HG03439 (cell line): Measurements from ENCODE around the gene ZNF45.
"Not testable (repeated sequence)": the region's sequence is repeated elsewhere in the genome, so short reads cannot be mapped to it uniquely, and the experiment has no call there.

Experiments used
- ATAC-seq: cut with Tn5 transposase; IDR thresholded peaks from one replicate; pipeline ENCODE4 v1.9.1; 2021; ENCODE audit warnings: mild to moderate bottlenecking, moderate library complexity; ENCODE audit not compliant: unreplicated experiment

ZNF45 gene

DNA sequence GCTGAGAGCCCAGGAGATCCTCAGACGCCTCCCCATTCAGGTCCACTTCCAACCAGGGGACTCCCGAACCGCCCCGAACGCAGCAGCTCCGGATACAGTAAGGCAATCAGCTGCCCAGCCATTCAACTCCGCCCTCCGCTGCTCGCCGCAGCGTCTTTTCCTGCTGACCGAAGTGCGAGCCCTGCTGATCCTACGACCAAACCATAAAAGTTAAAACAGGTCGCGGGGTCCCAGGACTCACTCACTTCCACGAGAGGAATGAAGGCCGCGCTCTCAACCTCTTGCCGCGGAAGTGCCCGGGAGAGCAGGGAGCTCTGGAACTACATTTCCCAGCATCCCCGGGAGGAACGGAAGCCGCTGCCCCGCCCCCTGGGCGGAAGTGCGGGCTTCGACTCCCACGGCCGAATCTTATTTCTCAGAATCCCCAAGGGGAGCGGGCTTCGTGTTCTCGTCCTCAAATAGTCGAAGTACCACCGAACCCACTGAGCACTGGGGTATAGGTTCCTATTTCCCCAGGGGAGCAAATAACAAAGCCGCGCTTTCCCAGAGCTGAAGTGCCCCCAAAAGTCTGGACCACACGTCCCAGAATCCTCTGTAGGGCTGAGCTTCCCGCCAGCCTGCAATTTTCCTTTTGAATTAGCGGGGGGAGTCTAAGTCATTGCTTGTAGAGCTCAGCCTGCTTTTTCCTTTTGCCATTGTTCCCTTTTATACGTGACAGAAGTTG is at the start of gene ZNF45:
ZNF45 (minus strand) TSS at position 298 of the 724 bp plus-strand sequence. CDS start 13,097 bp downstream, outside the sequence.
- ATAC-seq, result peak; percentile 91

DNA sequence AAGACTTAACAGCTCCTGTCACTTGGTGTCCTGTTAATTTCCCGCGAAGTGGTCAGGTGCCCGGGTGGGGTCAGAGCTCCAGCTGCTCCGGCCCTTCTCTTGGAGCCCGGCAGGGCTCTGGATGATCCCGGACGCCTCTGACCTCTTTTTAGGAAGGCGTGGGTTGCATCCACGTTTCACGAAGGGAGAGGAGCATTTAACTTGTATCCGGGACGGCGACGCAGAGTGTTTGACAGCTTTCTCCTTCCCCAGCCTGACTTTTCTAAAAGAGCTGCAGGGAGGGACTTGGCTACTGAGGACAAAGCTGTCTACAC is 49.6 kb upstream of the ZNF45 start:
- ATAC-seq, result no peak

DNA sequence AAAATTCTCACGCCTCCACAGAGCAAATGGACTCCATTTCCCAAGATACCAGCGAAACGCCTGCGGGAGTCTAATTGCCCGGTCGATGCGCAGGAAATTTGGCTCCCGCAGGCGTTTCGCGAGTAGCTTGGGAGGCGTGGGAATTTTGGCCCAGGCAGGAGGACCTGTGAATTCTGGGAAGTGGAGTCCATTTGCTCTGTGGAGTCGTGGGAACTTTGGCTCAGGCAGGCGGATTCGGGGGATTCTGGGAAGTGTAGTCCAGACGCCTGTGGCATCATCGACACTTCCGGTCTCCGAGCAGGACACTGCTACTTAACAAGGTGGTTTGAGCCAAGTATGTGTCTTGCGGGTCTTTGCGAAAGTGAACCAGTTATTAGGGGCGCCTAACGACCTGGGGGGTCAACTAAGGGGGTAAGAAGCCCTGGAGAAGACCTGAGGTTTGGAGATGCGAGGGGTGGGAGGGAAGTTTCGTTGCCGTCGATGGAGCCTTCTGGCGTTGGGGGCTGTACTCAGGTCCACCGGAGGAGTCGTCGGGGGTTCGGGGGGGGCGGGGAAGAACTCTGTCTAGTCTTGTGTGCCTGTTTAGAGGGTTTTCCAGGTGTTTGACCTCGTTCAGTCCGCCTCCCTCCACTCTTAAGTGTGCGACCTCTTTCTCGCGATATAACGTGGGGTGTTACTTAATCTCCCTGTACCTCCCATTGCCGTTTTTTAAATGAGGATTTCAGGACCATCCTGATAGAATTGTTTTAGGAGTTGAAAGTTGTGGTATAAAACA is 49.0 kb upstream of the ZNF45 start, which contains the start of gene ZNF155:
ZNF155 (plus strand) TSS at position 277 of the 775 bp plus-strand sequence. CDS start 4,356 bp downstream, outside the sequence.
- ATAC-seq, result peak; percentile 80

DNA sequence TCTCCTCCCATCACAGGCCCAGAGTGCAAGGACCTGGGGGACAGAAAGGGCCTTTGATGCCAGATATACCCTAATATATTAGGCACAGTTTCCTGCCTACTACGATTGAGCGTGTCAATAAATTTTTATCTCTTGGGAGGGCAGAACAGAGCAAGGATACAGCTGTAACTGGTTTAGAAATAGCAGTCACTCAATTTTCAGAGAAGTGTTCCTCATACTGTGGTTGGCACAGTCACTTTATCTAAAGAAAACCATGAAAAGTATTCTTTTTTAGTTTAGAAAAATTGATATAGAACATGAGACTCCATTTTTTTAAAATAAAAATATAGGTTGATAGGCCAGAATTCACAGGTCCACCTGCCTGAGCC is 48.4 kb upstream of the ZNF45 start:
- peak; percentile 14 for ATAC-seq

DNA sequence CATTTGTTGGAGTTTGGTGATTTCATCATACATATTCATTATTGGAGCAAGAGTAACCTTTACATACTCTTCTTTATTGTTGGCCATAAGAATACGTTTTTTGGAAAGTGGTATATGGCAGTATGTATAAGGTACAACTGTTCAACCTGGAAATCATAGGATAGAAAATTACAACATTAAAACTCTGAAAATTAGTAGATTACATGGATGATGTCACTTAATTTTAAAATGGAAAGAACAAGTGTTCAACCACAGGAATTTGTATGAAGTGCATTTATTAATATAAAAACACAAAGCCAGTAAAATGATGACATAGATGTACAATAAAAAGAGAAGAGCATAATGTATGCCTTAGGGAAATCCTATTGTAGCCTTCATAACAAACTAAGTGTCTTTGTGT is 41.6 kb upstream of the ZNF45 start:
- no peak for ATAC-seq

DNA sequence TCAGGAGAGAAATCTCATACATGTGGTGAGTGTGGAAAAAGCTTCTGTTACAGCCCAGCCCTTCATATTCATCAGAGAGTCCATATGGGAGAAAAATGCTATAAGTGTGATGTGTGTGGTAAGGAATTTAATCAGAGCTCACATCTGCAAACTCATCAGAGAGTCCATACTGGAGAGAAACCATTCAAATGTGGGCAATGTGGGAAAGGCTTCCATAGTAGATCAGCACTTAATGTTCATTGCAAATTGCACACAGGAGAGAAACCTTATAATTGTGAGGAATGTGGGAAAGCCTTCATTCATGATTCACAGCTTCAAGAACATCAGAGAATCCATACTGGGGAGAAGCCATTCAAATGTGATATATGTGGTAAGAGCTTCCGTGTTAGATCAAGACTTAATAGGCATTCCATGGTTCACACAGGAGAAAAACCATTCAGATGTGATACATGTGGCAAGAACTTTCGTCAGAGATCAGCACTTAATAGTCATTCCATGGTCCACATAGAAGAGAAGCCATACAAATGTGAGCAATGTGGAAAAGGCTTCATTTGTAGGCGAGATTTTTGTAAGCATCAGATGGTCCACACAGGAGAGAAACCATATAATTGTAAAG is 31.1 kb upstream of the ZNF45 start:
- ATAC-seq, result no peak

DNA sequence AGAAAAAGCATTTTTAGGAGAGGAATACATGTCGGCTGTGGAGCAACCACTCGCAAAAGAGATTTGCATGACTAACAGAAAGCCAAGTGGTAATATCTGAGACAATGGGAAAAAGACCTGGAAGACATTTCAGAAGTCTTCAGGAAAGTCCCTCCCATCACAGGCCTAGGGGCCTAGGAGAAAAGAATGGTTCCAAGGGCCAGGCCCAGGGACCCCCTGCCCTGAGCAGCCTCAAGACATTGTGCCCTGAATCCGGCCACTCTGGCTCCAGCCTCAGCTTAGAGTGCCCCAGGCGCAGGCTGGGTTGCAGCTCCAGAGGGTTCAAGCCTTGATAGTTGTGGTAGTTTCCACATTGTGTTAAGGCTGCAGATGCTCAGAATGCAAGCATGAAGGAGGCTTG is 25.3 kb upstream of the ZNF45 start:
- ATAC-seq, result no peak

DNA sequence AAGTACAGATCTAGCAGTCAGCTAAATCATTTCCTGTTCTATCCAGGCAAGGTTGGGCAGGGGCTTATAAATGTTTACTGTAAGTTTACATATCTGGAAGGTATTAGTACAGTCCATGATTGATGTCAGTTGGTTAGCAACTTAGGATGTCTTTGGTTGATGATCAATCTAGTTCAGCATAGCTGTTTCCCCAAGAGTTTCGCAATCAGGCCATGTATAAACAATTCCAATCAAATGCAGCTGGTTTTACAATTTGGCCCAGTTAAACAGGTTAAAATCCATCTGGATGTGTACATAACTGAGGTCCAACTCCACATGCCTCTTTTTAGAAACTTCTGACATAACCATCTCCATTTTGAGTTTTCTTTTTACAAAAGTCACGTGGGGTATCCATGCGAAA is 22.8 kb upstream of the ZNF45 start:
- no peak for ATAC-seq

DNA sequence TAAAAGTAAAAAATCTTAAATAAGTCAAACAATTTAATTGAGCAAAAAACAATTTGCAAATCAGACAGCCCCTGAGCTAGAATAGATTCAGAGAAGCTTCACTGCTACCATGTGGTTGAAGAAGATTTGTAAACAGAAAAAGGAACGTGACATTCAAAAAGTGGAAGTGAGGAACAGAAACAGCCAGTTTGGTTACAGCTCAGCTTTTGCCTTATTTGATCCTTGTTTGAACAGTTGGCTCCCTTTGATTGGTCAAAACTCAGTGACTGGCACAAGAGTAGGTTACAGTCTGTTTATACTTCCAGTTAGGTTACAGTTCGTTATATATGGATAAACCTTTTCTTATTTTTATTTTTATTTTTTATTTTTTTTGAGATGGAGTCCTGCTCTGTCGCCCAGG is 21.7 kb upstream of the ZNF45 start:
- no peak for ATAC-seq

DNA sequence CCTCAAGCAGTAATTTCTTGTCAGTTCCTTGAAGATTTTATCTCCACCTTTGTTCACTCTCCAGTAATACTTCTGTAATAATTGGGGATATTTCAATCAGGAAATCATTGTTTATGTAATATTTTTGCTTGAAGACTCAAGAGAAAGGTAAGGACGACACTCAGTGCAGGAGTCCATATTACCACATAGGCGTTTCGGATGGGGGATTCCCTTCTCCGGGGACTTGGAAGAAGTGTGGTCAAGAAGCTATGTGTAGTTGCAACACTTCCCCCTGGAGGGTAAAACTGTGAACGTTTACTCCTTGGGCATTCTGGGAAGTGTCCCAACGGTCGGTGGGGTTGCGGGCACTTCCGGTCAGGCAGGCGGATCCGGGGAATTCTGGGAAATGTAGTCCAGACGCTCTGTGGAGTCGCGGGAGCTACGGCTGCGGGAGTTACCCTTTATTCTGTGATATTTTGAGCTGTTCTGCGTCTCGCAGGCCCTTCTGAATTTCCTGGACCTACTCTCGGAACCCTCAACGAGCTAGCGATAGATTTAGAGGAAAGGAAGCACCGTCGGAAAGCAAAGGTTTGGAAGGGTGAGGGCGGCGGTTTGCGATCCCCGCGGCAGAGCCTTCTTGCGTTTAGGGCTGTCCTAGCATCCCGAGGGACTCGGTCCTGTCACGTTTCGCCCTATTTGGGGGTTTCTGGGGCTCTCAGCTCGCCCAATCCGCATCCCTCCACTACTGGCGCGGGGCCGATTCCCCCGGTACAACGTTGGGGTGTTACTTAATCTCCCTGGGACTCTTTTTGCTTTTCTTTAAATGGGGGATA is 16.0 kb upstream of the ZNF45 start, which contains the start of gene ZNF221:
ZNF221 (plus strand) TSS at position 395 of the 812 bp plus-strand sequence. CDS start 11,499 bp downstream, outside the sequence.
- ATAC-seq, result peak; percentile 95

DNA sequence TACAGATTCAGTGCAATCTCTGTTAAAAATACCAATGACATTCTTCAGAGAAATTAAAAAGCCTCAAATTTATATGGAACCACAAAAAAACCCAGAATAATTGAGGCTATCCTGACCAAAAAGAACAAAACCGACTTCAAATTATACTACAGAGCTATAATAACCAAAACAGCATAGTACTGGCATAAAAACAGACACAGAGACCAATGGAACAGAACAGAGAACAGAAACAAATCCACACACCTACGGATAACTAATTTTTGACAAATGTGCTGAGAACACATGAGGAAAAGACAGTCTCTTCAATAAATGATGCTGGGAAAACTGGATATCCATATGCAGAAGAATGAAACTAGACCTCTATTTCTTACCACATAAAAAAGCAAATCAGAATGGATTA is 14.7 kb upstream of the ZNF45 start:
- not testable (repeated sequence) for ATAC-seq

DNA sequence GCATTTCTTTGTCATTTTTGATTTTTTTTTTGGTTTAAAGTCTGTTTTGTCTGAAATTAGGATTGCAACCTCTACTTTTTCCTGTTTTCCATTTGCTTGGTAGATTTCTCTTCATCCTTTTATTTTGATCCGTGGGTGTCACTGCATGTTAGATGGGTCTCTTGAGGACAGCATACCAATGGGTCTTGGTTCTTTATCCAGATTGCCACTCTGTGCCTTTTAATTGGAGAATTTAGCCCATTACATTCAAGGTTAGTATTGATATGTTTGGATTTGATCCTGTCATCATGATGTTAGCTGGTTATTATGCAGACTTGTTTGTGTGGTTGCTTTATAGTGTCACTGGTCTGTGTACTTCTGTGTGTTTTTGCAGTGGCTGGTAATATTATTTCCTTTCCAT is 12.3 kb upstream of the ZNF45 start:
- not testable (repeated sequence) for ATAC-seq

DNA sequence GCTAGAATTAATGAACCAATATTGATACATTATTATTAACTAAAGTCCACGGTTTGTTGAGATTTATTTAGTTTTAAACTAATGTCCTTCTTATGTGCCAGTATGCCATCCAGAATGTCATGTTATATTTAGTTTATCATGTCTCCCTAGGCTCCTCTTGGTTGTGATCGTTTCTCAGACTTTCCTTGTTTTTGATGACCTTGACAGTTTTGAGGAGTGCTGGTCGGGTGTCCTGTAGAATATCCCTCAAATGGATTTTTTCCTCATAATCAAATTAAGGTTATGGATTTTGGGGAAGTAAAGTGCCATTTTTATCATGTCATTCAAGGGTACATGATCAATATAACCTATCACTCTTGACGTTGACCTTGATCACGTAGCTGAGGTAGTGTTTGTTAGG is 6.1 kb upstream of the ZNF45 start:
- ATAC-seq, result no peak

DNA sequence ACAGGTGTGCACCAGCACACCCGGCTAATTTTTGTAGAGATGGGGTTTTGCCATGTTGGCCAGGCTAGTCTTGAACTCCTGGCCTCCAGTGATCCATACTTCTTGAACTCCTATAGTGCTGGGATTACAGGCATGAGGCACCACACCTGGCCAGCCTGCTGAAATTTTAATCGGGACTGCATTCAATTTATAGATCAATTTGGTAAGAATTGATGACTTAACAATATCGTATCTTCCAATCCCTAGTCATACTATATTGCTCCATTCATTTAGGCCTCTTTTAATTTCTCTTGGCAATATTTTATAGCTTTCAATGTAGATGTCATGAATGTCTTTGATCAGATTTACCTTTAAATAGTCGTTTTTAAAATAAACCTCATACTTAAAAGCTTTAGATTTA is 5.6 kb upstream of the ZNF45 start:
- ATAC-seq, result no peak

DNA sequence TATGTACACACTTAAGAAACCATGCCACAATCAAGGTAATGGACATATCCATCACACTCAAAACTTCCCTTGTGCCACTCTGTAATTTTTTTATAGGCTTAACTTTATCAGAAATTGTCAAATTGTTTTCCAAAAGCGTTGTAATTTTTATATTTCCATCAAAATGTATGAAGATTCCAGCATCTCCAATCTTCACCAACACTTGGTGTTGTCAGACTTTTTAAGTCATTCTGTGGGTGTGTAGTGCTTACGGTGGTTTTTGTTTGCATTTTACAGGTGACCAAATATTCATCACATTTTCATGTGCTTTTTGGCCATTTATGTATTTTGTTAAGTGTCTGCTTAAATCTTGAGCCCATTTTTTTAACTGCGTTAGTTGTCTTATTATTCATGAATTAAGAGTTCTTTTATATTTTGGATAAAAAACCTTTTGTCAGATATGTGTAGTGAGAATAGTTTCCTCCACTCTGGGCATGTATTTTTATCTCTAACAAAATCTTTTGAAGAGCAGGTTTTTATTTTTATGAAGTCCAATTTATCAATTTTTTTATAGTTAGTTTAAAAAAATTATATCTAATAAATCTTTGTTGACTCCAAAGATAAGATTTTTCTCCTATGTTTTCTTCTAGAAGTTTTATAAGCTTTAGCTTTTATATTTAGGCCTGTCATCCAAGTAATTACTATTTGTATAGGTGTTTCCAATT is 4.6 kb upstream of the ZNF45 start:
- ATAC-seq, result no peak

DNA sequence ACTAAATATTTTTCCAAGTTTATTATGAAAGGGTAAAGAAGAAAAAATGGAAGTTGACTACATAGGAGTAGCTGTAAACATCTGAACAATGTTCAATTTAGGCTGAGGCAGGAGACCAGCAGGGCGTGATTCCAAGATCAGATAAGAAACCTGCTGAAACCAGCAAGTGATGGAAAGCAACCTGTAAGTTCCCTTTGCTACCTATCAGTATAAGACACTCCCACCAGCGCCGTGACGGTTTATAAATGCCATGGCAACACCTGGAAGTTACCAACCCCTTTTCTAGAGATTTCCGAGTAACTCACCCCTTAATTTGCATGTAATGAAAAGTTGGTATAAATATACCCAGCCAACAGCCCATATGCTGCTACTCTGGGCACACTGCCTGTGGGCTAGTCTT is 1.1 kb upstream of the ZNF45 start:
- no peak for ATAC-seq

DNA sequence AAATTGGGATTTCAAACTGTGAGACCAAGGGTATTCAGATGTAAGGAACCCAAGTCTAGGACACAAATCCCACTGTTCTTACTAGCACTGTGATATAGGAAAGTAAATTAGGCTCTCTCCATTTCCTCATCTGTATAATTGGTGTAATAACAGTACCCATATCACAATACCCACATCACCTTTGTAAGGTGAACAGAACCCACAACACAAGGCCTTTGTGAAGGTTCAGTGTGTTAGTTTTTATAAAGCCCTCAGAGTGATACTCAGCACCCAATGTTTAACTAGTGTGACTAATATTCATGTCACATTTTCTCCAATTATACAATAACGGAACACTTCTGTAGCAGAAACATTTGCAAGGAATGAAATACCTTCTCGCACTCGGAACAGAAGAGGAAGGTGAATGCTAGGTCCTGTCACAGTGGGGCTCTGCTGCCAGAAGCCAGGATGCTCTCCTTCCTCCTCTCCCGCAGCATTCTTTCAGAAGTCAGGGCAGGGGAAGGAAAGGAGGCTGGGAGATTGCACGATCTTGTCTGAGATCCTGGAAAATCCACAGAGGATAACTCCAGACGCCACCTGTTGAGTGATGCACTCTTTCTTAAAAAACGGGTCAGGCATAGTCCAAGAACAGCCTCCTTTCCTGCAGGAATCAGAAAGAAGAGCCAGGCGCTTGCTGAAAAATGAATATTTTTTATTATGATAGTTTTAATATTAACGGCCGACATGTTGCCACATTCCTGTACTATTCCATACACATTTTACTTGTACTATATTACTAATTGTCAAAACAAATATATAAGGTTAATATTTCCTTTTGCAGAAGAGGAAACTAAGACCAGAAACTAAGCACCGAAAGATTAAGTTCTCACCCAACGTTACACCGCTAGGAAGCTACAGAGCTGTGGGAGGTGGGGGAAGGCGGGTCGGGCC is 762 bp downstream of the ZNF45 start:
- no peak for ATAC-seq

DNA sequence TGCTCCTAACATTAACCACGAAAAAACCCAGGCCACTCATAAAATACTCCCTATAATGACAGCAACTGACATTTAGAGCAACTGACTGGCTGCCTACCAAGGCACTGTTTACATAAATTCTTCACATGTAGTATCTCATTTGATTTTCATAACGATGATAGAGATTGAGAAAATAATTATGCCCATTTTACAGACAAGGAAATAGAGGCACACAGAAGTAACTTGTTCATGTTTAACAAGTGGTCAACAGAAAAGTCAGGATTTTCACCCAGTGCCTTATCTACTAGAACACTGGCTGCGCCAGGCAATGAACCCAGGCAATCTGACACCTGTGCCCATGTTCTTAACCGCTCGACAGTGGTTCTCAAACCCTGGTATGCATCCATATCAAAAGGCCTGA is 6.3 kb downstream of the ZNF45 start:
- ATAC-seq, result no peak

DNA sequence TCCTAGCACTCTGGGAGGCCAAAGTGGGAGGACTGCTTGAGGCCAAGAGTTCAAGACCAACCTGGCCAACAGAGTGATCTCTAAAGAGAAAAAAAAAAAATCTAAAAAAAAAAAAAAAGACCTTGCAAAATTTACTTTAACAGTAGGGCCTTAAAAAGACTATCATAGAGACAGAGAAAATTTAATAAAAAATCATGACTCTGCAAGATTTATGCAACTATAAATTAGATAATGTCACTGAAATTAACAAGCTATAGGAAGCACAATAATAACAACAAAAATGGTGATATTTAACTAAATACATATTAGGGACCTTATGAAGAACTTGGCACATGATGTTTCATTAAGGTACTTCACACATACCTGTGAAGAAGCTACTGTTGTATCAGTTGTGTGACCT is 11.2 kb downstream of the ZNF45 start:
- no peak for ATAC-seq
